DND-41 (cell line): ENCODE data around the gene IL1RL1.

Experiments used
- ATAC-seq: fragments of 200-7000 bp; cut with Tn5 transposase; 3 replicates; pipeline ENCODE4 v1.9.1; 2021; ENCODE audit warnings: low read depth; ENCODE audit not compliant: insufficient read depth
- DNase-seq: peaks from one replicate; pipeline ENCODE4 v3.0.0-alpha.2; 2020
- H2AFZ ChIP-seq: 2 replicates; pipeline ENCODE4 v1.6.0; 2012; ENCODE audit warnings: low read depth, low read length
- H3K27ac ChIP-seq: 2 replicates; pipeline ENCODE4 v1.5.1; 2012; ENCODE audit warnings: low read length, inconsistent platforms
- H3K27me3 ChIP-seq: fragments of 200-600 bp; sonication (generic); 2 replicates; pipeline ENCODE4 v1.6.0; 2012; ENCODE audit warnings: low read length, mild to moderate bottlenecking, inconsistent platforms; ENCODE audit not compliant: insufficient read depth, poor library complexity
- H3K36me3 ChIP-seq: 2 replicates; pipeline ENCODE4 v1.5.1; 2012; ENCODE audit warnings: low read length, inconsistent platforms; ENCODE audit not compliant: insufficient read depth
- H3K4me1 ChIP-seq: 2 replicates; pipeline ENCODE4 v1.5.1; 2012; ENCODE audit warnings: mild to moderate bottlenecking, low read length; ENCODE audit not compliant: insufficient read depth
- H3K4me2 ChIP-seq: 2 replicates; pipeline ENCODE4 v1.6.0; 2012; ENCODE audit warnings: mild to moderate bottlenecking, moderate library complexity, low read length, inconsistent platforms; ENCODE audit not compliant: insufficient read depth
- H3K4me3 ChIP-seq, 2 experiments: fragments of 200-600 bp in 1 of 2; shearing (Covaris generic) in 1 of 2; 2 replicates each; pipeline ENCODE4 v1.5.1; 2012 to 2016; ENCODE audit warnings: inconsistent platforms in 2 of 2, low read length in 2 of 2, mild to moderate bottlenecking in 2 of 2, low read depth in 1 of 2, moderate library complexity in 1 of 2
- H3K79me2 ChIP-seq: 2 replicates; pipeline ENCODE4 v1.6.0; 2012; ENCODE audit warnings: low read length, inconsistent platforms; ENCODE audit not compliant: insufficient read depth
- H3K9ac ChIP-seq: 2 replicates; pipeline ENCODE4 v1.6.0; 2012; ENCODE audit warnings: low read depth, mild to moderate bottlenecking, inconsistent platforms, low read length, moderate library complexity
- H3K9me3 ChIP-seq: 2 replicates; pipeline ENCODE4 v1.5.1; 2012; ENCODE audit warnings: low read length, moderate library complexity, mild to moderate bottlenecking, inconsistent platforms; ENCODE audit not compliant: insufficient read depth, severe bottlenecking
- H4K20me1 ChIP-seq: 2 replicates; pipeline ENCODE4 v1.6.0; 2012; ENCODE audit warnings: low read length; ENCODE audit not compliant: insufficient read depth
- CTCF ChIP-seq: IDR thresholded peaks from 2 replicates; pipeline ENCODE4 v1.5.1; 2012; ENCODE audit warnings: borderline replicate concordance, low read length, moderate library complexity, mild to moderate bottlenecking; ENCODE audit not compliant: poor library complexity, severe bottlenecking; ENCODE audit errors: extremely low read depth
- EZH2 ChIP-seq: IDR thresholded peaks from 3 replicates; pipeline ENCODE4 v1.6.1; 2012; ENCODE audit warnings: borderline replicate concordance, low read depth, mild to moderate bottlenecking, moderate library complexity, low read length, inconsistent platforms; ENCODE audit not compliant: severe bottlenecking

IL1RL1 gene

GRCh38 chr2:102302458-102302857 lies 8.9 kb upstream of the IL1RL1 start:
- ATAC-seq: no peak
- TF ChIP-seq CTCF: no peak
- no peak for TF ChIP-seq EZH2

DNA sequence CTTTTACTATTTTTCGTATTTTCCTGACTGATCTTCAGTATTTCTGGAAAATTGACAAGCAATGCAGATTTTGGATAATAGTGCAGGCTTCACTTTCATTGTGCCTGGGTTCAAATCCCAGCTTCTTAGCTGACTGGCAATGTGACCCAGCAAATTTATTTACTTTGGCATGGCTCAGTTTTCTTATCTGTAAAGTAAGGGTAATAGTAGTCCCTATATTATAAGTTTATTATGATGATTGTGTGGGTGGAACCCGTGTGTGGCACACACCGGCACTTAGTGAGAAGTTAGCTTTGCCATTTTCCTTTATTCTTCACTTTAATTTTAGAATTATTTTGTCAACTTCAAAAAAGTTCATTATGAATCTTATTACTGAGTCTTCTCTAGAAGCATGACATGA lies 7.8 kb upstream of the IL1RL1 start:
- H3K4me1 ChIP-seq: no peaks in the 10 kb centered on the region
- no peak for DNase-seq
- H4K20me1 ChIP-seq: no peaks in the 10 kb centered on the region
- H2AFZ ChIP-seq: no peak overlapping the region
- H3K9me3 ChIP-seq: no peaks in the 10 kb centered on the region
- peaks cover 5% of the 10 kb centered on the region for H3K27me3 ChIP-seq
- H3K4me2 ChIP-seq: no peak overlapping the region
- H3K27ac ChIP-seq: no peak overlapping the region
- no peak overlapping the region for H3K9ac ChIP-seq
- no peaks in the 10 kb centered on the region for H3K36me3 ChIP-seq
- ATAC-seq: no peak
- H3K79me2 ChIP-seq: no peaks in the 10 kb centered on the region
- no peak for TF ChIP-seq EZH2
- TF ChIP-seq CTCF: no peak
- H3K4me3 ChIP-seq: no peak overlapping the region

More at GRCh38 chr2:102302458-102302857, 8.9 kb upstream of the IL1RL1 start:
- Histone ChIP-seq H4K20me1 (no peaks in the 10 kb centered on the region), H3K4me2 (no peak overlapping the region), H2AFZ (no peak overlapping the region), H3K36me3 (no peaks in the 10 kb centered on the region), H3K4me1 (no peaks in the 10 kb centered on the region), H3K27ac (no peak overlapping the region), H3K9ac (no peak overlapping the region), H3K27me3 (peaks cover 9% of the 10 kb centered on the region), H3K9me3 (no peaks in the 10 kb centered on the region), H3K4me3 (no peak overlapping the region), H3K79me2 (no peaks in the 10 kb centered on the region)
- DNase-seq: no peak

- ATAC-seq: no peak
- Histone ChIP-seq H3K4me2 (no peak overlapping the region), H3K79me2 (no peaks in the 10 kb centered on the region), H2AFZ (no peak overlapping the region), H3K4me1 (no peaks in the 10 kb centered on the region), H4K20me1 (no peaks in the 10 kb centered on the region), H3K4me3 (no peak overlapping the region), H3K36me3 (no peaks in the 10 kb centered on the region), H3K9me3 (no peaks in the 10 kb centered on the region), H3K27ac (no peak overlapping the region), H3K9ac (no peak overlapping the region), H3K27me3 (peaks cover 5% of the 10 kb centered on the region)
- TF ChIP-seq CTCF (no peak), EZH2 (no peak)
- DNase-seq: no peak
Measured at GRCh38 chr2:102304268-102304667, 7.1 kb upstream of the IL1RL1 start.
